Endothelial cell of umbilical vein (primary cell): ENCODE data around the gene CRCP. TPM values are rescaled to one million over a fixed set of nuclear protein-coding genes. Genes with fewer than 3 reads are reported as not detected.
"Not testable (repeated sequence)": the region's sequence is repeated elsewhere in the genome, so short reads cannot be mapped to it uniquely, and the experiment has no call there.

ENCODE experiments used
- BruUV-seq: library from RNA; stranded (reverse); fragments of 400-500 nt; replicated peaks from 2 replicates; lab custom pipeline; 2021; lab: Mats Ljungman, UMichigan
- CTCF ChIA-PET: fragments of 300-600, 350-600 bp; sonication (Branson Sonifier 250); formaldehyde crosslinking; loops from one replicate; lab custom pipeline; 2021; ENCODE audit warnings: antibody characterized with exemption, inconsistent platforms; lab: Charles Lee
- POLR2A ChIA-PET: fragments of 300-600, 350-600 bp; sonication (Branson Sonifier 250); formaldehyde crosslinking; loops from one replicate; lab custom pipeline; 2021; ENCODE audit warnings: antibody characterized with exemption, inconsistent platforms; lab: Charles Lee
- DNase-seq: peaks from one replicate; pipeline ENCODE4 v3.0.0-alpha.2; 2011; ENCODE audit warnings: low read depth, low spot score
- FAIRE-seq: peaks from 2 replicates; lab custom pipeline; 2011; peaks lifted over from hg19 to GRCh38; lab: Jason Lieb, UNC
- H2AFZ ChIP-seq: 2 replicates; pipeline ENCODE4 v1.6.0; 2012; ENCODE audit warnings: low read depth, low read length, control low read depth, inconsistent platforms
- H3K27ac ChIP-seq: 2 replicates; pipeline ENCODE4 v1.5.1; 2011; ENCODE audit warnings: low read depth, mild to moderate bottlenecking, control low read depth, low read length, moderate library complexity; ENCODE audit not compliant: insufficient read depth
- H3K27me3 ChIP-seq, 2 experiments: 2 replicates each; pipeline versions ENCODE4 v1.6.0 to v1.6.1; 2011; ENCODE audit warnings: low read length in 2 of 2, mixed read lengths in 1 of 2; ENCODE audit not compliant: control insufficient read depth in 2 of 2, insufficient read depth in 2 of 2
- H3K36me3 ChIP-seq, 2 experiments: 2 replicates in 1 of 2; 3 replicates in 1 of 2; pipeline ENCODE4 v1.5.1; 2011; ENCODE audit warnings: low read length in 2 of 2, mild to moderate bottlenecking in 1 of 2, moderate library complexity in 1 of 2; ENCODE audit not compliant: control insufficient read depth in 2 of 2, insufficient read depth in 2 of 2; ENCODE audit errors: extremely low read depth in 1 of 2
- H3K4me1 ChIP-seq: 3 replicates; pipeline ENCODE4 v1.5.1; 2011; ENCODE audit warnings: mild to moderate bottlenecking, low read length; ENCODE audit not compliant: control insufficient read depth, insufficient read depth; ENCODE audit errors: extremely low read depth
- H3K4me2 ChIP-seq: 2 replicates; pipeline ENCODE4 v1.6.1; 2011; ENCODE audit warnings: low read length, control low read depth, mixed read lengths; ENCODE audit not compliant: insufficient read depth
- H3K4me3 ChIP-seq, 3 experiments: fragments of 200-600 bp in 1 of 3; sonication (generic), shearing (Covaris generic) in 1 of 3; replicated peaks in 1 of 3; 2 replicates each; pipeline ENCODE4 v1.5.1; 2011 to 2016; ENCODE audit warnings: control low read depth in 3 of 3, low read length in 3 of 3, mild to moderate bottlenecking in 2 of 3, inconsistent platforms in 1 of 3, low read depth in 1 of 3, moderate library complexity in 1 of 3; ENCODE audit not compliant: insufficient read depth in 1 of 3
- H3K79me2 ChIP-seq: 2 replicates; pipeline ENCODE4 v1.6.0; 2012; ENCODE audit warnings: low read length, inconsistent platforms; ENCODE audit not compliant: control insufficient read depth, insufficient read depth
- H3K9ac ChIP-seq: replicated peaks from 2 replicates; pipeline ENCODE3; 2011; ENCODE audit warnings: low read length, control low read depth; ENCODE audit not compliant: insufficient read depth; ENCODE audit errors: extremely low read depth
- H3K9me1 ChIP-seq: replicated peaks from 3 replicates; pipeline ENCODE4 v1.6.0; 2011; ENCODE audit warnings: mild to moderate bottlenecking, low read length; ENCODE audit not compliant: control insufficient read depth, insufficient read depth; ENCODE audit errors: extremely low read depth
- H3K9me3 ChIP-seq: replicated peaks from 2 replicates; pipeline ENCODE4 v1.5.1; 2012; ENCODE audit warnings: low read length, inconsistent platforms; ENCODE audit not compliant: control insufficient read depth, insufficient read depth
- H4K20me1 ChIP-seq: replicated peaks from 2 replicates; pipeline ENCODE3; 2011; ENCODE audit warnings: mild to moderate bottlenecking, low read length; ENCODE audit not compliant: control insufficient read depth, insufficient read depth; ENCODE audit errors: extremely low read depth
- EZH2 ChIP-seq: IDR thresholded peaks from 2 replicates; pipeline ENCODE4 v1.6.1; 2012; ENCODE audit warnings: borderline replicate concordance, low read depth, mild to moderate bottlenecking, moderate library complexity, low read length, inconsistent platforms; ENCODE audit not compliant: severe bottlenecking
- FOS ChIP-seq: IDR thresholded peaks from 2 replicates; pipeline ENCODE4 v1.6.1; 2011; ENCODE audit warnings: mild to moderate bottlenecking, low read length, moderate library complexity, borderline replicate concordance; ENCODE audit not compliant: insufficient read depth
- GATA2 ChIP-seq: IDR thresholded peaks from 2 replicates; pipeline ENCODE4 v1.7.0; 2011; ENCODE audit warnings: low read depth, mild to moderate bottlenecking, moderate library complexity, mixed read lengths, low read length; ENCODE audit not compliant: insufficient read length, insufficient read depth
- JUN ChIP-seq: IDR thresholded peaks from 2 replicates; pipeline ENCODE4 v1.6.1; 2011; ENCODE audit warnings: borderline replicate concordance, low read depth; ENCODE audit not compliant: insufficient read length, insufficient read depth
- MYC ChIP-seq: IDR thresholded peaks from one replicate; pipeline ENCODE4 v1.6.1; 2011; ENCODE audit warnings: mild to moderate bottlenecking, low read depth, low read length
- POLR2A ChIP-seq: IDR thresholded peaks from 2 replicates; pipeline ENCODE4 v1.6.1; 2012; ENCODE audit warnings: low read depth, mild to moderate bottlenecking, control low read depth, low read length
- dilution Hi-C: fragments of 300-500 bp; cut with MboI; formaldehyde crosslinking; loops from one replicate; pipeline ENCODE4 v1.15.0; 2019; ENCODE audit warnings: low sequenced_read_pairs; ENCODE audit not compliant: extremely low pct_ligation_motif_present
- intact Hi-C: fragments of 100-400 bp; cut with micrococcal nuclease; formaldehyde crosslinking; loops from one replicate; pipeline ENCODE4 v1.10.0; 2022
- polyA plus RNA-seq, 4 experiments: library from polyadenylated mRNA; depleted of rRNA in 3 of 4; stranded (reverse) in 3 of 4; unstranded in 1 of 4; fragments of >200 nt; gene quantifications; 2 replicates each; pipeline versions ENCODE4 v1.2.1 to v1.2.3, GENCODE V29; 2011 to 2012; ENCODE audit warnings: missing spikeins in 1 of 4
- total RNA-seq: library from RNA; stranded (reverse); gene quantifications from 2 replicates; pipeline ENCODE4 v1.2.3, GENCODE V29; 2021
- TF ChIP-seq, protein P1 (sequence below): IDR thresholded peaks from 2 replicates; pipeline ENCODE4 v1.6.1; 2011; ENCODE audit not compliant: insufficient read depth, insufficient read length

The CRCP gene
- total and polyA plus RNA-seq, 2 donors (not counting 3 experiments of a cell fraction or from before 2014, with no cell fraction given) = 14.2 to 29.7 TPM

- peaks cover 59% of the 10 kb centered on the region for H3K79me2 ChIP-seq
- H3K4me1 ChIP-seq, H3K9me1 ChIP-seq, BruUV-seq, H3K36me3 ChIP-seq, H3K27ac ChIP-seq, H3K9me3 ChIP-seq, POLR2A ChIA-PET, FAIRE-seq, H3K9ac ChIP-seq, H3K27me3 ChIP-seq, DNase-seq, dilution Hi-C loops, CTCF ChIA-PET, H3K4me2 ChIP-seq, H2AFZ ChIP-seq, H4K20me1 ChIP-seq, intact Hi-C loops, H3K4me3 ChIP-seq: not testable (repeated sequence)
These were observed 12.5 kb downstream of the CRCP start for GRCh38 chr7:66127172-66127571.

- POLR2A ChIA-PET = interaction anchor here (0.6 kb wide), 1 partner anchor 514 kb away, joined by 3 read pairs; no protein-coding TSS in a partner anchor
- no peak for TF ChIP-seq JUN
- no peak for TF ChIP-seq EZH2
- TF ChIP-seq POLR2A = no peak
- no peak for TF ChIP-seq GATA2
- no peak for TF ChIP-seq MYC
- TF ChIP-seq, protein P1, sequence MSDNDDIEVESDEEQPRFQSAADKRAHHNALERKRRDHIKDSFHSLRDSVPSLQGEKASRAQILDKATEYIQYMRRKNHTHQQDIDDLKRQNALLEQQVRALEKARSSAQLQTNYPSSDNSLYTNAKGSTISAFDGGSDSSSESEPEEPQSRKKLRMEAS = no peak
- no peak for TF ChIP-seq FOS
- DNase-seq (peak; percentile 7), FAIRE-seq (no peak)
- no TSS peak for BruUV-seq
- no peaks in the 10 kb centered on the region for H3K9me3 ChIP-seq
- CTCF ChIA-PET = interaction anchor here (0.8 kb wide), 1 partner anchor 66 kb away, joined by 3 read pairs; the partner anchor contains the start of gene TPST1
- no peak overlapping the region for H3K9ac ChIP-seq
- H3K27ac ChIP-seq = no peak overlapping the region
- H2AFZ ChIP-seq = no peak overlapping the region
- no peaks in the 10 kb centered on the region for H3K9me1 ChIP-seq
- intact Hi-C loops = no loop called here
- dilution Hi-C loops = no loop called here
- H4K20me1 ChIP-seq = no peaks in the 10 kb centered on the region
- no peaks in the 10 kb centered on the region for H3K4me1 ChIP-seq
- H3K36me3 ChIP-seq = peaks cover 12 to 21% of the 10 kb centered on the region in 2 experiments
- no peak overlapping the region for H3K4me3 ChIP-seq
- no peak overlapping the region for H3K4me2 ChIP-seq
- H3K27me3 ChIP-seq = no peaks in the 10 kb centered on the region
- peaks cover 4% of the 10 kb centered on the region for H3K79me2 ChIP-seq
These were observed 24.5 kb downstream of the CRCP start for GRCh38 chr7:66138994-66139752.
